Peyer's patch (tissue), 4 donors: Measurements from ENCODE around the gene LRRC47.

Experiments used
- POLR2A ChIP-seq, 2 donors: fragments of 450-650 bp; IDR thresholded peaks; one replicate each; pipeline ENCODE4 v1.5.1; 2017; ENCODE audit warnings: antibody characterized with exemption in 2 of 2, mild to moderate bottlenecking in 2 of 2, moderate library complexity in 2 of 2
- TF ChIP-seq, protein P1 (sequence below), 6 experiments: fragments of 450-650 bp in 4 of 6; fragments of 200-600 bp in 2 of 6; sonication (generic) in 1 of 6; IDR thresholded peaks; one replicate each; pipeline ENCODE4 v1.5.1; 2017 to 2019; ENCODE audit warnings: antibody characterized with exemption in 6 of 6, mild to moderate bottlenecking in 3 of 6, moderate library complexity in 1 of 6

DNA sequence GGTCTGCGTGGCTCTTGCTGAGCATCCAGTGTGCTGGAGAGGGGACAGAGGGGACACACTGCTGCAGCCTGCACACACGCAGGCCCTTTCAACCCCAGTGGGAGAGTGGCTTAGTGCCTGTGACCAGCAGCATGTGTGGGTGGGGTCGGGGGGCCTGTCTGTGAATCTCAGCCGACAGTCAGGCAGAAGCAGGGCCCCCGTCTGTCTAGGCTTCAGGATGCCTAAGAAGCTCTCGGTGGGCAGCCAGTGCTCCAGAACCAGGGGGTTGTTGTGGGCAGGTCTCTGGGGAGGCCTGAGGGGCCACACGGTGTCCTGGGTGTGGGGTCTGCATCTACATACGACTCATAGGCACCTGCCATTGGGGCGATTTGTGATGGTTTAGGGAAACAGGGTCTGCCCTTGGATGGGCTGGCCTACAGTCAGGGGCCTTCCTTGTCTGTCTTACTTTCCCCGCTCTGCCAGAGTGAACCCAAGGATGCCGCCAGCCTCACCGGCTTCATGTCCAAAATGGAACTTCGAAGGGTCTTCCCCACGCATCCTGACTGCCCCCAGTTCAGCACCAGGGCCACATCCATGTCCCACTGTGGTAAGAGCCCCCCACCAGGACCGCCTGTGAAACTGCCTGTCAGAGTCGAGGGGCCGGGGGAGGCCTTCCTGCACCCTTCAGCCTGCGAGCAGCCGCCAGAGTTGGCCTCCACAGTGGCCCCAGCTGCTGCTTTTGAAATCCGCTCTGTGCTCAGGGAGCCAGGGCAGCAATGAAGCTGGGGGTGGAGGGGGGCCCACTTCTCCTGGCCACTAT is 42.4 kb downstream of the LRRC47 start:
- TF ChIP-seq, protein P1, sequence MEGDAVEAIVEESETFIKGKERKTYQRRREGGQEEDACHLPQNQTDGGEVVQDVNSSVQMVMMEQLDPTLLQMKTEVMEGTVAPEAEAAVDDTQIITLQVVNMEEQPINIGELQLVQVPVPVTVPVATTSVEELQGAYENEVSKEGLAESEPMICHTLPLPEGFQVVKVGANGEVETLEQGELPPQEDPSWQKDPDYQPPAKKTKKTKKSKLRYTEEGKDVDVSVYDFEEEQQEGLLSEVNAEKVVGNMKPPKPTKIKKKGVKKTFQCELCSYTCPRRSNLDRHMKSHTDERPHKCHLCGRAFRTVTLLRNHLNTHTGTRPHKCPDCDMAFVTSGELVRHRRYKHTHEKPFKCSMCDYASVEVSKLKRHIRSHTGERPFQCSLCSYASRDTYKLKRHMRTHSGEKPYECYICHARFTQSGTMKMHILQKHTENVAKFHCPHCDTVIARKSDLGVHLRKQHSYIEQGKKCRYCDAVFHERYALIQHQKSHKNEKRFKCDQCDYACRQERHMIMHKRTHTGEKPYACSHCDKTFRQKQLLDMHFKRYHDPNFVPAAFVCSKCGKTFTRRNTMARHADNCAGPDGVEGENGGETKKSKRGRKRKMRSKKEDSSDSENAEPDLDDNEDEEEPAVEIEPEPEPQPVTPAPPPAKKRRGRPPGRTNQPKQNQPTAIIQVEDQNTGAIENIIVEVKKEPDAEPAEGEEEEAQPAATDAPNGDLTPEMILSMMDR (IDR thresholded peaks at IDR 0.05), result no peak
- no peak for TF ChIP-seq POLR2A (IDR thresholded peaks at IDR 0.05)
